ENCODE results near the gene USP2. TPM values are rescaled to one million over a fixed set of nuclear protein-coding genes. Genes with fewer than 3 reads are reported as not detected.

USP2 gene
- total and polyA plus RNA-seq, 4 donors, result 1.7 to 6.5 (median 3.5) TPM

- Histone ChIP-seq H3K27me3 (ENCODE audit: control insufficient read depth in 3 of 3, insufficient read depth in 3 of 3, low read length in 2 of 3) (peaks cover 3 to 24% (median 22%) of the 10 kb centered on the region in 3 donors), H3K9me3 (ENCODE audit: control insufficient read depth in 4 of 4, insufficient read depth in 3 of 4, low read length in 3 of 4) (peaks cover 0 to 4% (median 0%) of the 10 kb centered on the region in 4 donors), H3K4me1 (ENCODE audit: control insufficient read depth in 5 of 5, insufficient read depth in 5 of 5, low read length in 5 of 5) (peaks cover 0 to 14% (median 4%) of the 10 kb centered on the region in 5 donors), H3K4me3 (no peak overlapping the region), H3K36me3 (ENCODE audit: control insufficient read depth in 4 of 4, insufficient read depth in 4 of 4, low read length in 4 of 4) (no peaks in the 10 kb centered on the region), H3K9ac (ENCODE audit: insufficient read depth in 1 of 2, low read length in 2 of 2) (no peak overlapping the region), H3K27ac (ENCODE audit: low read depth in 1 of 2, low read length in 1 of 2) (no peak overlapping the region)
- ATAC-seq (ENCODE audit: insufficient read depth, low FRiP score) (no peak), DNase-seq (no peak)
- WGBS, 2 donors, result 91% methylated on average over 2 of the region's 2 CpGs
- TF ChIP-seq CTCF (IDR thresholded peaks at IDR 0.05; ENCODE audit: control extremely low read depth, extremely low read depth), result no peak
Observed at GRCh38 chr11:119424775-119425174, 43.3 kb upstream of the USP2 start.

- no peak overlapping the region for H3K27ac ChIP-seq (ENCODE audit: low read depth in 1 of 2, low read length in 1 of 2)
- H3K4me1 ChIP-seq (ENCODE audit: control insufficient read depth in 5 of 5, insufficient read depth in 5 of 5, low read length in 5 of 5), result peaks cover 0 to 14% (median 4%) of the 10 kb centered on the region in 5 donors
- no peak overlapping the region for H3K9ac ChIP-seq (ENCODE audit: insufficient read depth in 1 of 2, low read length in 2 of 2)
- no peak for DNase-seq
- TF ChIP-seq CTCF (IDR thresholded peaks at IDR 0.05; ENCODE audit: control extremely low read depth, extremely low read depth), result no peak
- H3K9me3 ChIP-seq (ENCODE audit: control insufficient read depth in 4 of 4, insufficient read depth in 3 of 4, low read length in 3 of 4), result no peaks in the 10 kb centered on the region
- 90 to 96% methylated on average over 3 of the region's 3 CpGs for WGBS, 2 donors
- no peaks in the 10 kb centered on the region for H3K36me3 ChIP-seq (ENCODE audit: control insufficient read depth in 4 of 4, insufficient read depth in 4 of 4, low read length in 4 of 4)
- no peak for ATAC-seq (ENCODE audit: insufficient read depth, low FRiP score)
- H3K4me3 ChIP-seq, result no peak overlapping the region
- H3K27me3 ChIP-seq (ENCODE audit: control insufficient read depth in 3 of 3, insufficient read depth in 3 of 3, low read length in 2 of 3), result peaks cover 3 to 24% (median 19%) of the 10 kb centered on the region in 3 donors
Observed at GRCh38 chr11:119424276-119424675, 42.8 kb upstream of the USP2 start.

- Histone ChIP-seq H3K4me1 (ENCODE audit: control insufficient read depth in 5 of 5, insufficient read depth in 5 of 5, low read length in 5 of 5) (peaks cover 0 to 14% (median 4%) of the 10 kb centered on the region in 5 donors), H3K9ac (ENCODE audit: insufficient read depth in 1 of 2, low read length in 2 of 2) (no peak overlapping the region), H3K4me3 (no peak overlapping the region), H3K9me3 (ENCODE audit: control insufficient read depth in 4 of 4, insufficient read depth in 3 of 4, low read length in 3 of 4) (no peaks in the 10 kb centered on the region), H3K36me3 (ENCODE audit: control insufficient read depth in 4 of 4, insufficient read depth in 4 of 4, low read length in 4 of 4) (no peaks in the 10 kb centered on the region), H3K27me3 (ENCODE audit: control insufficient read depth in 3 of 3, insufficient read depth in 3 of 3, low read length in 2 of 3) (peaks cover 3 to 24% (median 19%) of the 10 kb centered on the region in 3 donors), H3K27ac (ENCODE audit: low read depth in 1 of 2, low read length in 1 of 2) (no peak overlapping the region)
- TF ChIP-seq CTCF (IDR thresholded peaks at IDR 0.05; ENCODE audit: control extremely low read depth, extremely low read depth), result no peak
- no peak for ATAC-seq (ENCODE audit: insufficient read depth, low FRiP score)
- WGBS, 2 donors, result 67 to 73% methylated on average over 14 of the region's 14 CpGs
- DNase-seq, result no peak
Observed at GRCh38 chr11:119423509-119424254, 42.2 kb upstream of the USP2 start.

Data from lung (tissue), 12 donors.